Subcutaneous abdominal adipose tissue (tissue), 5 donors: Measurements from ENCODE around the gene LENEP.

ENCODE experiments used
- H3K27ac ChIP-seq: one replicate; pipeline ENCODE4 v1.7.0; 2013; ENCODE audit warnings: low read depth, mild to moderate bottlenecking, inconsistent platforms, low read length, moderate library complexity
- H3K27me3 ChIP-seq, 5 donors: one replicate each; pipeline ENCODE4 v1.7.0; 2013; ENCODE audit warnings: low read length in 5 of 5, inconsistent platforms in 1 of 5; ENCODE audit not compliant: control insufficient read depth in 5 of 5, insufficient read depth in 4 of 5
- H3K36me3 ChIP-seq, 5 donors: one replicate each; pipeline ENCODE4 v1.7.0; 2013; ENCODE audit warnings: low read length in 5 of 5; ENCODE audit not compliant: control insufficient read depth in 5 of 5, insufficient read depth in 5 of 5
- H3K4me1 ChIP-seq, 5 donors: one replicate each; pipeline ENCODE4 v1.7.0; 2013; ENCODE audit warnings: low read length in 5 of 5, mild to moderate bottlenecking in 3 of 5, moderate library complexity in 1 of 5; ENCODE audit not compliant: control insufficient read depth in 5 of 5, insufficient read depth in 5 of 5
- H3K4me3 ChIP-seq, 5 donors: one replicate each; pipeline ENCODE4 v1.7.0; 2013; ENCODE audit warnings: low read length in 5 of 5, low read depth in 1 of 5
- H3K9ac ChIP-seq, 5 donors: one replicate each; pipeline ENCODE4 v1.7.0; 2013; ENCODE audit warnings: low read length in 5 of 5, mild to moderate bottlenecking in 4 of 5, moderate library complexity in 3 of 5
- H3K9me3 ChIP-seq, 5 donors: one replicate each; pipeline ENCODE4 v1.7.0; 2013; ENCODE audit warnings: low read length in 5 of 5; ENCODE audit not compliant: control insufficient read depth in 5 of 5
- donor health status: healthy.
- donor health status: healthy.
- donor health status: healthy.
- donor health status: healthy.
- donor health status: healthy.

LENEP gene

GRCh38 chr1:155003227-155003765 is 9.9 kb downstream of the LENEP start:
- Histone ChIP-seq H3K4me3 (peak overlapping the region; percentile 96 to 99 (median 97)), H3K4me1 (peaks cover 7 to 81% (median 73%) of the 10 kb centered on the region in 5 donors), H3K36me3 (no peaks in the 10 kb centered on the region)

GRCh38 chr1:155003766-155004351 is 10.5 kb downstream of the LENEP start:
- peak overlapping the region; percentile 89 to 97 (median 93) for H3K9ac ChIP-seq
- no peaks in the 10 kb centered on the region for H3K36me3 ChIP-seq
- peak overlapping the region; percentile 97 for H3K27ac ChIP-seq
- H3K9me3 ChIP-seq: no peaks in the 10 kb centered on the region
- H3K4me3 ChIP-seq: peak overlapping the region; percentile 96 to 99 (median 97)
- peaks cover 7 to 83% (median 75%) of the 10 kb centered on the region in 5 donors for H3K4me1 ChIP-seq
- H3K27me3 ChIP-seq: no peaks in the 10 kb centered on the region

More at GRCh38 chr1:155003227-155003765, 9.9 kb downstream of the LENEP start:
- Histone ChIP-seq H3K27ac (peak overlapping the region; percentile 97), H3K9ac (peak overlapping the region; percentile 89 to 97 (median 93)), H3K27me3 (no peaks in the 10 kb centered on the region), H3K9me3 (no peaks in the 10 kb centered on the region)

GRCh38 chr1:155004352-155005075 is 11.1 kb downstream of the LENEP start:
- peaks cover 5 to 83% (median 75%) of the 10 kb centered on the region in 5 donors for H3K4me1 ChIP-seq
- H3K4me3 ChIP-seq: peak overlapping the region; percentile 88 to 99 (median 97)
- no peaks in the 10 kb centered on the region for H3K36me3 ChIP-seq
- H3K9ac ChIP-seq: peak overlapping the region; percentile 82 to 97 (median 93)
- H3K27me3 ChIP-seq: no peaks in the 10 kb centered on the region
- H3K27ac ChIP-seq: peak overlapping the region; percentile 97
- no peaks in the 10 kb centered on the region for H3K9me3 ChIP-seq

- Histone ChIP-seq H3K9ac (peak overlapping the region; percentile 82 to 97 (median 93)), H3K4me3 (peak overlapping the region; percentile 22 to 99 (median 96)), H3K4me1 (peaks cover 5 to 83% (median 75%) of the 10 kb centered on the region in 5 donors), H3K36me3 (no peaks in the 10 kb centered on the region), H3K27ac (peak overlapping the region; percentile 97), H3K9me3 (no peaks in the 10 kb centered on the region), H3K27me3 (no peaks in the 10 kb centered on the region)
Measured at GRCh38 chr1:155005076-155006011, 12.0 kb downstream of the LENEP start.

- no peaks in the 10 kb centered on the region for H3K9me3 ChIP-seq
- peaks cover 0 to 4% (median 0%) of the 10 kb centered on the region in 5 donors for H3K36me3 ChIP-seq
- peaks cover 5 to 88% (median 81%) of the 10 kb centered on the region in 5 donors for H3K4me1 ChIP-seq
- H3K27me3 ChIP-seq: no peaks in the 10 kb centered on the region
- peak overlapping the region; percentile 58 to 84 (median 68) for H3K9ac ChIP-seq
- H3K27ac ChIP-seq: peak overlapping the region; percentile 97
- H3K4me3 ChIP-seq: peak overlapping the region in 2 of 5 donors; percentile 25 to 53
Measured at GRCh38 chr1:155006601-155007101, 13.3 kb downstream of the LENEP start.

GRCh38 chr1:155007251-155007828 is 14.0 kb downstream of the LENEP start:
- Histone ChIP-seq H3K9me3 (no peaks in the 10 kb centered on the region), H3K36me3 (peaks cover 0 to 4% (median 0%) of the 10 kb centered on the region in 5 donors), H3K4me3 (peak overlapping the region in 2 of 5 donors; percentile 17 to 53), H3K27me3 (no peaks in the 10 kb centered on the region), H3K9ac (peak overlapping the region in 4 of 5 donors; percentile 33 to 80 (median 58)), H3K4me1 (peaks cover 11 to 94% (median 87%) of the 10 kb centered on the region in 5 donors), H3K27ac (peak overlapping the region; percentile 97)

- Histone ChIP-seq H3K27me3 (no peaks in the 10 kb centered on the region), H3K4me3 (peak overlapping the region; percentile 13 to 53 (median 37)), H3K9me3 (no peaks in the 10 kb centered on the region), H3K36me3 (peaks cover 0 to 4% (median 0%) of the 10 kb centered on the region in 5 donors), H3K9ac (peak overlapping the region in 4 of 5 donors; percentile 33 to 80 (median 58)), H3K27ac (peak overlapping the region; percentile 97), H3K4me1 (peaks cover 12 to 97% (median 92%) of the 10 kb centered on the region in 5 donors)
Measured at GRCh38 chr1:155008015-155008941, 14.9 kb downstream of the LENEP start.

GRCh38 chr1:155009221-155009711 is 15.9 kb downstream of the LENEP start:
- Histone ChIP-seq H3K4me1 (peaks cover 11 to 96% (median 87%) of the 10 kb centered on the region in 5 donors), H3K4me3 (peak overlapping the region in 3 of 5 donors; percentile 13 to 53 (median 19)), H3K36me3 (peaks cover 0 to 9% (median 0%) of the 10 kb centered on the region in 5 donors), H3K9ac (peak overlapping the region in 3 of 5 donors; percentile 33 to 80 (median 57)), H3K27me3 (no peaks in the 10 kb centered on the region), H3K9me3 (no peaks in the 10 kb centered on the region), H3K27ac (peak overlapping the region; percentile 97)
